Stomach (tissue), 9 donors: ENCODE measurements around the gene SLC25A42. TPM values are rescaled to one million over a fixed set of nuclear protein-coding genes. Genes with fewer than 3 reads are reported as not detected.
A peak's percentile ranks its signal among the peaks of the same experiment; 100 is the strongest.

Experiments used
- DNase-seq, 2 donors: peaks; one replicate each; pipeline versions ENCODE4 v3.0.0 to v3.0.0-alpha.2; 2013 to 2019
- H3K27ac ChIP-seq, 5 donors: fragments of 200-600 bp in 4 of 5; sonication (generic) in 4 of 5; one replicate each; pipeline ENCODE4 v1.5.1; 2013 to 2019; ENCODE audit warnings: mild to moderate bottlenecking in 1 of 5, moderate library complexity in 1 of 5
- H3K27me3 ChIP-seq, 3 donors: fragments of 200-600 bp; sonication (generic); one replicate each; pipeline ENCODE4 v1.5.1; 2017 to 2019; ENCODE audit warnings: mixed run types in 1 of 3
- H3K36me3 ChIP-seq, 4 donors: fragments of 200-600 bp; sonication (generic); 1 replicate in 3 of 4; 2 replicates in 1 of 4; pipeline ENCODE4 v1.5.1; 2016 to 2019
- H3K4me1 ChIP-seq, 4 donors: fragments of 200-600 bp; sonication (generic); one replicate each; pipeline ENCODE4 v1.5.1; 2016 to 2019
- H3K4me3 ChIP-seq, 4 donors: fragments of 200-600 bp; sonication (generic) in 3 of 4; one replicate each; pipeline ENCODE4 v1.5.1; 2016 to 2019; ENCODE audit warnings: mild to moderate bottlenecking in 1 of 4
- H3K9me3 ChIP-seq, 4 donors: fragments of 200-600 bp; sonication (generic); one replicate each; pipeline ENCODE4 v1.5.1; 2016 to 2019
- CTCF ChIP-seq, 7 experiments: fragments of 450-650 bp in 4 of 7; fragments of 200-600 bp in 3 of 7; sonication (generic) in 3 of 7; IDR thresholded peaks; one replicate each; pipeline ENCODE4 v1.5.1; 2016 to 2019; ENCODE audit warnings: antibody characterized with exemption in 7 of 7, control low read depth in 2 of 7, mild to moderate bottlenecking in 1 of 7
- EP300 ChIP-seq: sonication (generic); formaldehyde crosslinking; IDR thresholded peaks from one replicate; pipeline ENCODE4 v1.6.1; 2017; ENCODE audit warnings: antibody characterized with exemption
- POLR2A ChIP-seq, 4 donors: fragments of 450-650 bp; IDR thresholded peaks; one replicate each; pipeline ENCODE4 v1.6.1; 2016; ENCODE audit warnings: antibody characterized with exemption in 4 of 4, control low read depth in 2 of 4, mild to moderate bottlenecking in 1 of 4, moderate library complexity in 1 of 4
- POLR2AphosphoS5 ChIP-seq, 3 donors: sonication (generic); formaldehyde crosslinking; IDR thresholded peaks; one replicate each; pipeline ENCODE4 v1.6.1; 2016; ENCODE audit warnings: antibody characterized with exemption in 3 of 3
- WGBS, 5 donors: extraction: QIAGEN DNeasy Blood & Tissue Kit in 3 of 5; methylation state at CpG; one replicate each; pipeline versions ENCODE4 v1.1.5 to v1.1.7; 2013 to 2018; 5-methylcytosine and 5-hydroxymethylcytosine counted together
- intact Hi-C: fragments of 100-400 bp; cut with DNase I; formaldehyde crosslinking; loops from one replicate; pipeline ENCODE4 v1.15.1; 2023; ENCODE audit warnings: low total_unique reads
- polyA plus RNA-seq, 3 donors: library from polyadenylated mRNA; stranded (reverse); fragments of 200-250 nt; gene quantifications; one replicate each; pipeline ENCODE4 v1.2.3, GENCODE V29; 2013
- total RNA-seq, 5 donors: library from RNA; depleted of rRNA; stranded (reverse); fragments of >200 nt; gene quantifications; one replicate each; pipeline versions ENCODE4 v1.1.0 to v1.2.3, GENCODE V29; 2014 to 2016
- donor health status: healthy with polysubstance abuse.
- donor health status: Bipolar disorder and iron deficiency.
- donor health status: healthy.

The SLC25A42 gene
- total and polyA plus RNA-seq, 8 donors = 3.7 to 54.8 (median 6.7) TPM

GRCh38 chr19:19120308-19121231 lies 56.8 kb downstream of the SLC25A42 start:
- Histone ChIP-seq H3K4me3 (peak overlapping the region; percentile 25 to 34 (median 30)), H3K27me3 (no peaks in the 10 kb centered on the region), H3K9me3 (peaks cover 0 to 7% (median 0%) of the 10 kb centered on the region in 4 donors), H3K27ac (peak overlapping the region in 3 of 5 donors; percentile 21 to 66 (median 44)), H3K36me3 (peaks cover 7 to 37% (median 36%) of the 10 kb centered on the region in 4 donors), H3K4me1 (peaks cover 0 to 14% (median 3%) of the 10 kb centered on the region in 4 donors)
- TF ChIP-seq POLR2AphosphoS5 (IDR thresholded peaks at IDR 0.05) = no peak
- DNase-seq = peak; percentile 68 to 94
- intact Hi-C loops = no loop called here
- WGBS, 5 donors = 42 to 54% (median 49%) methylated on average over 22 to 39 of the region's 39 CpGs

GRCh38 chr19:19121371-19121770 lies 57.6 kb downstream of the SLC25A42 start:
- Histone ChIP-seq H3K9me3 (peaks cover 0 to 7% (median 0%) of the 10 kb centered on the region in 4 donors), H3K27ac (peak overlapping the region in 2 of 5 donors; percentile 43 to 44), H3K4me3 (peak overlapping the region in 1 of 4 donors; percentile 25), H3K4me1 (peaks cover 0 to 14% (median 3%) of the 10 kb centered on the region in 4 donors), H3K27me3 (no peaks in the 10 kb centered on the region), H3K36me3 (peaks cover 7 to 37% (median 36%) of the 10 kb centered on the region in 4 donors)
- TF ChIP-seq CTCF (IDR thresholded peaks at IDR 0.05) (no peak), EP300 (no peak), POLR2A (IDR thresholded peaks at IDR 0.05) (no peak), POLR2AphosphoS5 (IDR thresholded peaks at IDR 0.05) (no peak)
- intact Hi-C loops = no loop called here
- 87 to 96% (median 93%) methylated on average over 6 to 10 of the region's 10 CpGs for WGBS, 5 donors
- no peak for DNase-seq

- TF ChIP-seq POLR2AphosphoS5 (IDR thresholded peaks at IDR 0.05) (no peak), CTCF (IDR thresholded peaks at IDR 0.05) (no peak), POLR2A (IDR thresholded peaks at IDR 0.05) (no peak), EP300 (no peak)
- DNase-seq = no peak
- Histone ChIP-seq H3K9me3 (peaks cover 0 to 7% (median 0%) of the 10 kb centered on the region in 4 donors), H3K4me3 (no peak overlapping the region), H3K4me1 (peaks cover 0 to 14% (median 3%) of the 10 kb centered on the region in 4 donors), H3K27ac (no peak overlapping the region), H3K36me3 (peaks cover 7 to 37% (median 36%) of the 10 kb centered on the region in 4 donors), H3K27me3 (no peaks in the 10 kb centered on the region)
- intact Hi-C loops = no loop called here
- 91 to 100% (median 95%) methylated on average over 1 of the region's 1 CpG for WGBS, 5 donors
These were observed 59.1 kb downstream of the SLC25A42 start for GRCh38 chr19:19122902-19123301.

GRCh38 chr19:19123386-19123785 lies 59.6 kb downstream of the SLC25A42 start:
- no peak for TF ChIP-seq POLR2AphosphoS5 (IDR thresholded peaks at IDR 0.05)
- no peak for TF ChIP-seq EP300
- no peak for TF ChIP-seq POLR2A (IDR thresholded peaks at IDR 0.05)
- TF ChIP-seq CTCF (IDR thresholded peaks at IDR 0.05) = no peak
- peaks cover 0 to 7% (median 0%) of the 10 kb centered on the region in 4 donors for H3K9me3 ChIP-seq
- H3K36me3 ChIP-seq = peaks cover 7 to 36% (median 36%) of the 10 kb centered on the region in 4 donors
- DNase-seq = no peak
- H3K4me1 ChIP-seq = peaks cover 0 to 14% (median 3%) of the 10 kb centered on the region in 4 donors
- no peak overlapping the region for H3K27ac ChIP-seq
- no peak overlapping the region for H3K4me3 ChIP-seq
- intact Hi-C loops = no loop called here
- no peaks in the 10 kb centered on the region for H3K27me3 ChIP-seq
